ENCODE results near the gene HIVEP3.

GRCh38 chr1:41542196-41542930 is 376.4 kb downstream of the HIVEP3 start:
- TF ChIP-seq, protein P1, sequence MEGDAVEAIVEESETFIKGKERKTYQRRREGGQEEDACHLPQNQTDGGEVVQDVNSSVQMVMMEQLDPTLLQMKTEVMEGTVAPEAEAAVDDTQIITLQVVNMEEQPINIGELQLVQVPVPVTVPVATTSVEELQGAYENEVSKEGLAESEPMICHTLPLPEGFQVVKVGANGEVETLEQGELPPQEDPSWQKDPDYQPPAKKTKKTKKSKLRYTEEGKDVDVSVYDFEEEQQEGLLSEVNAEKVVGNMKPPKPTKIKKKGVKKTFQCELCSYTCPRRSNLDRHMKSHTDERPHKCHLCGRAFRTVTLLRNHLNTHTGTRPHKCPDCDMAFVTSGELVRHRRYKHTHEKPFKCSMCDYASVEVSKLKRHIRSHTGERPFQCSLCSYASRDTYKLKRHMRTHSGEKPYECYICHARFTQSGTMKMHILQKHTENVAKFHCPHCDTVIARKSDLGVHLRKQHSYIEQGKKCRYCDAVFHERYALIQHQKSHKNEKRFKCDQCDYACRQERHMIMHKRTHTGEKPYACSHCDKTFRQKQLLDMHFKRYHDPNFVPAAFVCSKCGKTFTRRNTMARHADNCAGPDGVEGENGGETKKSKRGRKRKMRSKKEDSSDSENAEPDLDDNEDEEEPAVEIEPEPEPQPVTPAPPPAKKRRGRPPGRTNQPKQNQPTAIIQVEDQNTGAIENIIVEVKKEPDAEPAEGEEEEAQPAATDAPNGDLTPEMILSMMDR (IDR thresholded peaks at IDR 0.05; ENCODE audit: low read depth, low read length): no peak
- TF ChIP-seq, protein P2, sequence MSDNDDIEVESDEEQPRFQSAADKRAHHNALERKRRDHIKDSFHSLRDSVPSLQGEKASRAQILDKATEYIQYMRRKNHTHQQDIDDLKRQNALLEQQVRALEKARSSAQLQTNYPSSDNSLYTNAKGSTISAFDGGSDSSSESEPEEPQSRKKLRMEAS (IDR thresholded peaks at IDR 0.05; ENCODE audit: low read depth, low read length): no peak
- TF ChIP-seq POLR2A (IDR thresholded peaks at IDR 0.05; ENCODE audit: extremely low read depth, insufficient read length): no peak
